Suprapubic skin (tissue), 4 donors: ENCODE results near the gene TRAPPC8.

ENCODE experiments used
- CTCF ChIP-seq, 2 donors: fragments of 200-600 bp in 1 of 2; fragments of 450-650 bp in 1 of 2; sonication (generic) in 1 of 2; IDR thresholded peaks; one replicate each; pipeline ENCODE4 v1.5.1; 2016 to 2019; ENCODE audit warnings: antibody characterized with exemption in 2 of 2, mild to moderate bottlenecking in 1 of 2, moderate library complexity in 1 of 2
- EP300 ChIP-seq: sonication (generic); formaldehyde crosslinking; IDR thresholded peaks from one replicate; pipeline ENCODE4 v1.6.1; 2017; ENCODE audit warnings: antibody characterized with exemption
- POLR2A ChIP-seq, 2 donors: fragments of 450-650 bp; IDR thresholded peaks; one replicate each; pipeline ENCODE4 v1.6.1; 2017; ENCODE audit warnings: antibody characterized with exemption in 2 of 2, mild to moderate bottlenecking in 2 of 2, moderate library complexity in 2 of 2
- POLR2AphosphoS5 ChIP-seq, 3 donors: sonication (generic); formaldehyde crosslinking; IDR thresholded peaks; one replicate each; pipeline ENCODE4 v1.6.1; 2017; ENCODE audit warnings: antibody characterized with exemption in 3 of 3

- TF ChIP-seq CTCF (IDR thresholded peaks at IDR 0.05) (no peak), POLR2AphosphoS5 (IDR thresholded peaks at IDR 0.05) (no peak), POLR2A (IDR thresholded peaks at IDR 0.05) (no peak), EP300 (no peak)
Observed at GRCh38 chr18:31783059-31783458, 159.9 kb downstream of the TRAPPC8 start.
